Occipital lobe (tissue), 3 donors: Measurements from ENCODE around the gene PRR20D. TPM values are rescaled to one million over a fixed set of nuclear protein-coding genes. Genes with fewer than 3 reads are reported as not detected.
A peak's percentile ranks its signal among the peaks of the same experiment; 100 is the strongest.
"Not testable (repeated sequence)": the region's sequence is repeated elsewhere in the genome, so short reads cannot be mapped to it uniquely, and the experiment has no call there.

ENCODE experiments used
- DNase-seq: peaks from one replicate; lab custom pipeline; 2025; lab: John Stamatoyannopoulos, UW
- small RNA-seq: library from RNA; depleted of rRNA; stranded (forward); fragments of <200 nt; gene quantifications from one replicate; pipeline ENCODE3, GENCODE V24; 2014
- total RNA-seq: library from RNA; depleted of rRNA; stranded (reverse); fragments of >200 nt; gene quantifications from one replicate; pipeline ENCODE4 v1.2.3, GENCODE V29; 2014

Gene PRR20D
- not detected for total RNA-seq

GRCh38 chr13:57160332-57160731 is at the start of gene PRR20D:
PRR20D (plus strand) TSS chr13:57160632; CDS start chr13:57161019, 387 bp downstream.
- not testable (repeated sequence) for DNase-seq

- DNase-seq: no peak
Measured at GRCh38 chr13:57114945-57115344, 45.5 kb upstream of the PRR20D start.

DNA sequence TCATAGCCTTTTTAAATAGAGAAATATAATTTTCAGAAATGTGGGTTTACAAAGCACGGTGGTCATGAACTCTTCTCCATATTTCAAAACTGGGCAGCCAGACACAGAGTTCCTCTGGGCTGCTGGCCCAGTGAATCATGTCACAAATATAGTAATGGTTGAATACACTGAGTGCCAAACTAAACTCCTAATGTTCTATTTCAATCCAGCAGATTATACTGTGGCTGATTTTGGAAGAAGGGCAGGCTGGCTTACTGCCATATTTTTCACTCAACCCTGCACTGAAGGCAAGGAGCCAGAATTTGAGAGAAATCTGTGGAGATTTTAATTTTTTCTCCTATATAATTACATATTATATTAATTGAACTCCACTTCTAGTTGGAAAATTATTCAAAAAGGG is 36.8 kb upstream of the PRR20D start:
- DNase-seq: peak; percentile 1

- no peak for DNase-seq
Measured at GRCh38 chr13:57128909-57129308, 31.5 kb upstream of the PRR20D start.

DNA sequence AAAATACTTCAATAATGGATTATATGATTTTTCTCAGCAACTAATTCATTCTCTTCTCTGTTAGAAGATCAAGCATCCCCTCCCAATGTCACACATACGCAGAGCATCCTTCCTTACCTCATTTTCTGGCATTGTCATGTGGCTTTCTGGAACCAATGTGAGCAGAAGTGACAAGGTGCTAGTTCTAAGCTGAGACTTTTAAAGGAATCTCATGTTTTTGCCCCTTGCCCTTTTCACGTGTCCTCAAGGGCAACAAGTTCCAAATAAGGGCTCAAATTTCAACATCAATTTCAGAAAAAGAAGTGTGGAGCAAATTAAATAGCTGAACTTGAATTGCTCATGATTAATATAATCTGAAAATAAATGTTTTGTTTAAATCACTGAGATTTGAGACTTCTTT is 24.3 kb upstream of the PRR20D start:
- no peak for DNase-seq

DNA sequence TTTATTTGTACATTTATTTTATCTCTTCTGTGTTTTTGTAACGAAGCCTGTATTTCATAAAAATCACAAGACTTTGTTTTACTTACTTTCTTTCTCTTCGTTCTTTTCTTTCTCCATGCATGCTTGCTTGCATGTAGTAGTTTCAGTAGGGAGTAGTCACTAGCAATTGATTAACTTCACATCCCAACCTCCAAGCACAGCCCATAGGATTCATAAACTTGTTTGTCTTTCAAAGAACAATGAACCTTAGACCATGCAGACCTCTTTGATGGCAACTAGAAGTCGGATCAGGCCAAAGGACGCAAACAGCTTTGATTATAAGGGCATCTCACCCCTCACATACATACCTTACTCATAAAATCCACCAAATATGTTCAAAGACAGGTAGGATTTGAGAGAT is 22.8 kb upstream of the PRR20D start:
- DNase-seq: no peak

DNA sequence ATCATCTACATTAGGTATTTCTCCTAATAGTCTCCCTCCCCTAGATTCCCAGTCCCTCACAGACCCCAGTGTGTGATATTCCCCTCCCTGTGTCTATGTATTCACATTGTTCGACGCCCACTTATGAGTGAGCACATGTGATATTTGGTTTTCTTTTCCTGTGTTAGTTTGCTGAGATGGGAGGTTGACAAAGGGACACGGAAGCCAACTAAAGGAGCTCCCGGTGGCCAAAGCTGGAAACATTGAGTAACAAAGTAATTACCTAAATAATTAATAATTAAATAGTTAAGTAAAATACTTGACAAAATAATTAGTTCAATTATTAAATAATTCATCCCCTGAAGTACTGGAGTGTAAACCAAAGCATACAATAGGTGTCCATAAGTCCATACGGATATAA is 21.4 kb upstream of the PRR20D start:
- DNase-seq: no peak

- not testable (repeated sequence) for DNase-seq
Measured at GRCh38 chr13:57139781-57140180, 20.7 kb upstream of the PRR20D start.

DNA sequence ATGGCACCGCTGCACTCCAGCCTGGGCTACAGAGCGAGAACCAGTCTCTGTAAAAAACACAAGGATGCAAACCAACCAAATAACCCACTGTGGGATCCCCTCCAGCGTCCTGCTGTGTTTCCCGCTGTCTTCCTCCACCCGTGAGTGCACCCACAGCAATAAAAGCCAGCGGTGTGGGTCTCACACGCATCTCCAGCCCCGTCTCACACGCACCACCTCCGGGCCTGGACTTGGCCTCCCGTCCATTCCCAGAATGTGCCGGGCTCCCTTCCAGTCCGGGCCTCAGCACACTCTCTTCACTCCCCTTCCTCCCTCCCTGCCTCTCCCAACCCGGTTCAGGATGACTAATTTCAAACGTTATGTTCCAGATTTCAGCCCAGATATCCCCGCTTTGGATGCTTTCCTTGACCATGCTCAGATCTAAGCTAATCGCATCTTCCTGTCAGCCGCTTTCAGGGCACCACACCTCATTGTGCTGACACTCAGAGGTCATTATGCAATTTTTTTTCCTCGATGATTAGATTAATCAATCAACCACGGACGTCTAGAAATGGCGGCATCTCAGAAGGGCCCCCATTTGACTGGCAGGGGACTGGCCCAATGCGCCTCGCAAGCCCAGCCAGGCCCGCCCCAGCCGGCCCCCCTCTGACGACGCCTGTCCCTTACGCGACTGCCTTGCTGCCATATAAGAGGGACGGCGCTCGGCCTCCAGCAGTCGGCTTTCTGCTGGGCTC is 20.0 kb upstream of the PRR20D start, which contains the start of gene PRR20A:
Gene PRR20A, plus strand, starts transcription at position 684 of the 734 bp plus-strand sequence. CDS start 387 bp downstream, outside the sequence.
- not testable (repeated sequence) for DNase-seq

- DNase-seq: not testable (repeated sequence)
Measured at GRCh38 chr13:57147188-57147587, 13.2 kb upstream of the PRR20D start, which contains the start of gene PRR20B. PRR20B (plus strand) TSS chr13:57147488; CDS start chr13:57147875, 387 bp downstream.

- DNase-seq: not testable (repeated sequence)
Measured at GRCh38 chr13:57148106-57148505, 12.3 kb upstream of the PRR20D start.

DNA sequence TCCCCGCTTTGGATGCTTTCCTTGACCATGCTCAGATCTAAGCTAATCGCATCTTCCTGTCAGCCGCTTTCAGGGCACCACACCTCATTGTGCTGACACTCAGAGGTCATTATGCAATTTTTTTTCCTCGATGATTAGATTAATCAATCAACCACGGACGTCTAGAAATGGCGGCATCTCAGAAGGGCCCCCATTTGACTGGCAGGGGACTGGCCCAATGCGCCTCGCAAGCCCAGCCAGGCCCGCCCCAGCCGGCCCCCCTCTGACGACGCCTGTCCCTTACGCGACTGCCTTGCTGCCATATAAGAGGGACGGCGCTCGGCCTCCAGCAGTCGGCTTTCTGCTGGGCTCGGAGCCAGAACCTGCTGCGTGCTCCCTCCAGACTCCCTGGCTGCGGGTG is 6.7 kb upstream of the PRR20D start, which contains the start of gene PRR20C:
Gene PRR20C, plus strand, starts transcription at position 301 of the 400 bp plus-strand sequence. CDS start 387 bp downstream, outside the sequence.
- DNase-seq: not testable (repeated sequence)

- not testable (repeated sequence) for DNase-seq
Measured at GRCh38 chr13:57166897-57167296, 6.5 kb downstream of the PRR20D start, which contains the start of gene PRR20E. PRR20E (plus strand) TSS chr13:57167197; CDS start chr13:57167584, 387 bp downstream.

DNA sequence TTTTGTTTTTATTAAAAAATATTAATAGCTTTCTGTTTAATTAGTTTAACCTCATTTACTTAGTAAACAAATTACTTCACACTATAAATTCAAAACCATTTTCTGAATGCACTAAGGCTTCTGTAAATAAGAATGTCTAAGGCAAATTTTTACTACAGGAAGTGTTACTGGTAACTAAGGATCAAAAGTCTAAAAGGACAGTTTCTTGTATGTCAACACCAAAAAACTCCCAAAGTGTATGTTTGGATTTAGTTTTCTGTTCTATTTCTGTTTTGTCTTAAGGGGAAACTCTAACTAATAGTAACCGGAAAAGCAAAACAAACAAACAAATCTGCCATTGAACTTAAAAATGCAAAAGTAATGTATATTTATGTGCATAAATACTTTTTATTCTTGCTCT is 31.2 kb downstream of the PRR20D start:
- no peak for DNase-seq

DNA sequence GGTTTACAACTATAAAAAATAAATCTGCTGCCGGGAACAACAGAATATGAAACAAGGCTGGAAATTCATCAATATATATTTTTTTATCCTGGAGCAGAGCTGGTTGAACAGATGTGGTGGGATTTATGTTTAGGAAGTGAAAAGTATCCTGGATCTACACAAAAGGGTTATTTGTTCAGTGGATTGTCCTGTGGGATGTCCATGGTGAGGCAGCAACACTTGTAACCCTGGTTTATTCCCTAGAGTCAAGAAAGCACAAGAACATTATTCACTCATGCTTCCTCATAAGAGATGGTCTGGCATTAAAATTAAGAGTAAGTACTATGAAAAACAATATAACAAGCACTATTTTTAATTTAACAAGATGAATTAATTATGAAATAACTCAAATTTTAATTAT is 52.6 kb downstream of the PRR20D start:
- no peak for DNase-seq

Small RNA genes lying within 50 kb of the gene (small RNA-seq; reads per million reads assigned to genes)
- gene PRR20FP: not detected

Other genes starting within 250 kb of the PRR20D start
- gene PRR20A, start 19.7 kb upstream of the PRR20D start, total RNA-seq: not detected
- gene PRR20B, start 13.1 kb upstream of the PRR20D start, total RNA-seq: not detected
- not detected for gene PRR20C, start 6.6 kb upstream of the PRR20D start, total RNA-seq
- gene PRR20E, start 6.6 kb downstream of the PRR20D start, total RNA-seq: not detected